Non-pigmented ciliary epithelial cell (primary cell): ENCODE results near the gene SORL1.

Experiments
- DNase-seq: peaks from one replicate; pipeline ENCODE4 v3.0.0-alpha.2; 2010; ENCODE audit warnings: low read depth

SORL1 gene

GRCh38 chr11:121656328-121657090 lies 204.4 kb downstream of the SORL1 start:
- no peak for DNase-seq

GRCh38 chr11:121657146-121657545 lies 205.0 kb downstream of the SORL1 start:
- no peak for DNase-seq

DNA sequence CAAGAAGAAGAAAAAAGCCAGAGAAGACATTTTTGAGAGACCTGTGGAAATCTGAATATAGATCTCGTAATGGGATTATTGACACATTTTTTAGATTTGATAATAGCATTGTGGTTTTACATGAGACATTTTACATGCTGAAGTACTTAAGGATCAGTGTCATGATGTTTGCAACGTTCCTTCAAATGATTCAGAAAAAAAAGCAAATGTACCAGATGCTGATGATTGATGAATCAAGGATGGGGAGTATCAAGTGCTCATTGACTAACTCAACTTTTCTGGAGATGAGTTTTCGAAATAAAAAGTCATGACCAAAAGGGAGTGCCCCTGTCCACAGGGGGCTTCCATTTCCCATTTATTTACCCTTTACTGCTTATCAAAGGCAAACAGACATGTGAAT lies 207.7 kb downstream of the SORL1 start:
- DNase-seq = no peak

- peak; percentile 63 for DNase-seq
Observed at GRCh38 chr11:121661880-121662486, 209.9 kb downstream of the SORL1 start.

DNA sequence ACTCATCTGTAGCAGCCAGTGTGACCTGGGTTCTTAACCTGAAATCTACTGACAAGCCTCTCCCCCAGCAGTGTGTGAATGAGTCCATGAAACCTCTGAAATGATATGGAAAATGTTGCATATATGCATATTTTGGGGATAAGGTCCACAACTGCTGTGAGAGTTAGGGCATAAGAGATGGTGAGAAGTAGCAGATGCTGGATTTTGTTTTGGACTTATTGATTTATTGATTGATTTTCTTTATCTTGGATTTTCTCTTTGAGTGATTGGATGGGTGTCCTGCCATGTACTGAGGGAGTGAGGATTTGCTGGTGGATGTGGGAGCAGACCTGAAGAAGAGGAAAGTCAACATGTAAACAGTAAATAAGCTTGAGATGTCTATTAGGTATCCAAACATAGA lies 212.0 kb downstream of the SORL1 start:
- no peak for DNase-seq

DNA sequence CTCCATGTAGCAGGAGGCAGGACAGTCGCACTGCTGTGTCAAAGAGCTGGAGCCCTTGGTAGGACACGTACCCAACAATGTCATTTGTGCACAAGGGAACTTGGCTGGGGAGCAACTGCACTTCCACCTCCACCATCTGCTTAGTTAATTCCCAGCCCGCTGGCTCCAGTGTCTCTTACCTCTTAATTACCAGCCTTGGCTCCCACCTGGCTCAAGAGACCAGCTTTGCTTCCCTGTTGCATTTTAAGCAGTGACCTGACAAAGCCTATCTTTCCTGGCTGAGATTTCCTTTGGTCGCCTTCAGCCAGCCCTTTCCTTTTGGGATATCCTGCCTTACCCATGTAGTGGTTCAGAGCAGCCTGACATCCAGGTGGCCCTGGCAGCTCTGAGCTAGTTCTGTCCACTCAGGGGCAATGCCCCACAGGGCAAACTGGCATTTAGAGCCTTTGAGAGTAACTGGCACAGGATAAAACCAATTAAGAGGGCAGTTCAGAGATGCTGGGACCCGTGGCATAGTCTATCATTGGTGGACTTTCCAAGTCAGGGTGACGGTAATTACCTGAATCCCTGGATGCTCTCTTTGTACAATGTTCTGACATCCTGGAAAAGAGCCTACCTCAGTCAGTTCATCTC lies 213.2 kb downstream of the SORL1 start:
- DNase-seq = no peak

DNA sequence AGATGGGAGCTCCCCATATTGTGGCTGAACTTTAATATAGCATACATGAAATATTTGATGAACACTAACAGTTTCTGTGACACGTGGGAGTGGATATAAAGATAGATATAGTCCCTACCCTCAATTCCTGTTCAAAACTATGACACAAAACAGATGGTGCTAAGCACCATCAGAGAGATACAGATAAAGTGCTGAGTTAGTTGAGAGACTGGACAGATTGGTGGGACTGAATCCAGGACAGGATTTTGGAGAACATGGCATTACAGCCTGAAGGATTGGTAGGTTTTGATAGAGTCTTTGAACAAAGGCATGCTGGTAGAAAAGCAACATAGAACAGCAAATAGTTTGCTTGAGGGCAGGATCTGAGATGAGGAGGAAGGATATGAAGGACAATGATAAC lies 215.7 kb downstream of the SORL1 start:
- no peak for DNase-seq

GRCh38 chr11:121669422-121669821 lies 217.3 kb downstream of the SORL1 start:
- no peak for DNase-seq

DNA sequence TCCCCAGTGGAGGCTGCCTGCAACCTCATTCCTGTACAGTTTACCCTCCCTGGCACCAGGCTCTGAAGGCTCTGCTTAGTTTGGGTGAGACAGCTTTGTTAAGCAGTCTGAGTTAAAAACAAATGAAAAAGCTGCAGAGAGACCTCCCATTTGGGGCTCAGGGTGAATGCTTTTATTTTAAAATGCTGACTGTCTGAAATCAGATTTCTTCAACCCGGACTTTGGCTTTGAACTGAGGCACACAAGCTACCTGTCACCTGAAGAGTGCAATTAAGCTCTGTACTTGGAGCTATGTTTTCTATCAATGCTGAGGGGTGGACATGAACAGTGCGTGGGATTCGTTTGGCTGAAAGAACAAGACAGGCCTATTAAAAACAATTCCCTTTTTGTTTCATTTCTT lies 218.2 kb downstream of the SORL1 start:
- DNase-seq = no peak

GRCh38 chr11:121670805-121671282 lies 218.7 kb downstream of the SORL1 start:
- DNase-seq = no peak

DNA sequence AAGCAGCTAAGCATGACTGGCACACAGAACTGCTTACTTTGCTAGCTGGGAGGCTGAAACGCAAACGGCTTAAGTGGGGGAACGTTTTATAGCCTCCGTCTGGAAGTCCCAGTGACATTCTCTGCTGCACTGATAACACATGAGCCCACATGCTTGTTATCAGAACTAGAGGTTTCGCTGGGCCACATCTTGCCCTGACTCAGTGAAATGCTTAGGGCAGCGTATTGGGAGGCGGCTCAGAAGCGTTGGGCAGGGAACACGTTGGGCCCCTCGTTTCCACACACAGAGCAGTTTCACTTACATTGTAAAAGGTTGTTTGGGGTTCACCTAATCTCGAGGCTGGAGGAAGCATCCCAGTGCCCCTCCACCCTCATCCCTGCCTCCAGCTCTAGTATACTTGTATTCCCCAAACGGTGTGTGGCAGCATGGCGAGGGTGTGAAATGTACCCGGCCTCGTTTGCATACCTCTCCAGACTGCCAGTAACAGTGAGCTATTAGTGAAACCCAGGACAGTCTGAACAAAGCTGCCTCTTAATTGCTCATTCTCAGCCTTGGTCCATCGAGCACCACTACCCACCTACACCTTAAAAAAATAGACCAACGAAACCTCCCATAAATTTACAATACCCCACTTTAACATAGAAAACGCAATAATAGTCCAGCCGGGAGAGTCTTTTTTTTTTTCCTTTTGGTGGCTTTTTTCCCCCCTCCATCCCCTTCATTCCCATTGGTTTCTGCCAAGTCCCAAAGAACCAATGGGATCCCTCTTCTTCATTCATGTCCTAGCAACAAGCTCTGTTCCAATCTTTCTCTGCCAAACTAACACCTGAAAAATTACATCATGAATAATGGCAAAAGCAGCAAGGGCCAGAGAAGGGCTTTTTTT lies 219.4 kb downstream of the SORL1 start:
- peak; percentile 57 for DNase-seq

DNA sequence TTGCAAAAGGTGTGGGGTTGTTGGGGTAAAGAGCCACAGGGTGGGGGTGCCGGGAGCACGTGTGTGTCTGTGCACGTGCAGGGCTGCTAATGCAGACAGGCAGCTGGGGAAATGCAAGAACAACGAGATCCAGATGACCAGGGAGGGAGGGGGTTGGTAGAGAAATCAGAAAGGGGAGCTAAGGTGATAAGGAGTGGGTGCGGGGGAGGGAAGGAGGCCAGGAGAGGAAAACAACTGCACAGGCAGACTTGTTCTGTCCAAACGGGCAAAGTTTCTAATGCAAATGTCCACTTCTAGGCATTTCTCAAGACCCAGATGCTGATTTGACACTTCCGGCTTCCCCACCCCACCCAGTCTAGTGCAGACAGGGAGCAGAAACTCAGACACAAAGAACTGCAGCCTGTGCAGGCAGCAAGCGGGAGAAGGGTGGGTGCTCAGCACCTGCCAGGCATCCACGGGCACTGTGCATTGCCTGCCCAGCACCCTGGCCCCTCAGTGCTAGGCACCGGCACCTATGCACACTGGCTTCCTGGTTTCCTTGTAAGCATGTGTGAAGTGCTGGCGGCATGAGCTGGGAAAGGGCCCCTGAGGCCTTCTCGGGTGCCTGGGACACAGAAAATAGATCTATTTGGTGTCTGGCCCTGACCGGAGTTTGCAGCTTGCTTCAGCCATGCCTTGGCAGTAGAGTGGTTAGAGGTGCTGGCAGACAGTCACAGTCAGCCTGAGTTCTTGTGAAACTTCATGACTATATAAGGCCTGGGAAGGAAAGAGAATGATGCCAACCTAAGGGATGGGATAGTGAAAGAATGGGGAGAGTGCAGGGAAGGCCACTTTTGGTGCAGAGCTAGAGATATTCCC lies 220.7 kb downstream of the SORL1 start:
- no peak for DNase-seq

DNA sequence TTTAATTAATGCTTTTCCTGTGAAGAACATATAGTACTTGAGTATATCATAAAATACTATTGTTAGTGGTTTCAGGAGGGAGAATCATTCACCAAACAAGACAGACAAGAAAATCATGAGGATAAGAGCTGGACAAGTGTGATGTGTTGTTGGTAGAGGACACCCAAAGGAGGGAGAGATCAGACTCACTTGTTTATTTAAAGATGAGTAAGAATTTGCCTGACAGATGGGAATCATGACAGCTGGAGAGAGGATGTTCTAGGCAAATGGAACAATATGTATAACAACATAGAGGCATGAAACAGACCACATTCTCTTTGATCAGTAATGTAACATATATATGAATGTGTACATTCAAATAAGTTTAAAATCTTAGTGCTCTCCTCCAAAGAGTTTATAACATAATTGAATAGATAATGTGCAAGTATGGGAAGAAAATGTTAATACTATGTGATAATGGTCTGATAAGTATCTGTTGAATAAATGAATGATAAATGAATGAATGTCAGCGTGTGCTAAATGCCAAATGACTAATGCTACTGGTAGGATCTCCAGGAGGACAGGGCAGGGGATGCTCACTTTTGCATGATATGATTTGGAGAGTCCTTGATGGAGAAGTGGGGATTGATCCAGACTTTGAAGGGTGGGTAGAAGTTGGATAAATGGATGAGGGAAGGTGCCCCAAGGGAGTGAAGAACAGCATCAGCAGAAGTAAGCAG lies 229.6 kb downstream of the SORL1 start:
- DNase-seq = no peak
